ENCODE data around the gene ODF2. TPM values are rescaled to one million over a fixed set of nuclear protein-coding genes. Genes with fewer than 3 reads are reported as not detected.
A peak's percentile ranks its signal among the peaks of the same experiment; 100 is the strongest.

Gene ODF2
- total and polyA plus RNA-seq, 10 of the 15 experiments (the other 5 are each of a cell fraction or from before 2014, with no cell fraction given) = 8.7 to 65.1 (median 38.5) TPM

GRCh38 chr9:128504485-128505413, 48.9 kb downstream of the ODF2 start, which contains the start of gene GLE1 (continued):
- TF ChIP-seq ZNF592 (IDR thresholded peaks at IDR 0.05) = no peak
- TF ChIP-seq, protein P1, sequence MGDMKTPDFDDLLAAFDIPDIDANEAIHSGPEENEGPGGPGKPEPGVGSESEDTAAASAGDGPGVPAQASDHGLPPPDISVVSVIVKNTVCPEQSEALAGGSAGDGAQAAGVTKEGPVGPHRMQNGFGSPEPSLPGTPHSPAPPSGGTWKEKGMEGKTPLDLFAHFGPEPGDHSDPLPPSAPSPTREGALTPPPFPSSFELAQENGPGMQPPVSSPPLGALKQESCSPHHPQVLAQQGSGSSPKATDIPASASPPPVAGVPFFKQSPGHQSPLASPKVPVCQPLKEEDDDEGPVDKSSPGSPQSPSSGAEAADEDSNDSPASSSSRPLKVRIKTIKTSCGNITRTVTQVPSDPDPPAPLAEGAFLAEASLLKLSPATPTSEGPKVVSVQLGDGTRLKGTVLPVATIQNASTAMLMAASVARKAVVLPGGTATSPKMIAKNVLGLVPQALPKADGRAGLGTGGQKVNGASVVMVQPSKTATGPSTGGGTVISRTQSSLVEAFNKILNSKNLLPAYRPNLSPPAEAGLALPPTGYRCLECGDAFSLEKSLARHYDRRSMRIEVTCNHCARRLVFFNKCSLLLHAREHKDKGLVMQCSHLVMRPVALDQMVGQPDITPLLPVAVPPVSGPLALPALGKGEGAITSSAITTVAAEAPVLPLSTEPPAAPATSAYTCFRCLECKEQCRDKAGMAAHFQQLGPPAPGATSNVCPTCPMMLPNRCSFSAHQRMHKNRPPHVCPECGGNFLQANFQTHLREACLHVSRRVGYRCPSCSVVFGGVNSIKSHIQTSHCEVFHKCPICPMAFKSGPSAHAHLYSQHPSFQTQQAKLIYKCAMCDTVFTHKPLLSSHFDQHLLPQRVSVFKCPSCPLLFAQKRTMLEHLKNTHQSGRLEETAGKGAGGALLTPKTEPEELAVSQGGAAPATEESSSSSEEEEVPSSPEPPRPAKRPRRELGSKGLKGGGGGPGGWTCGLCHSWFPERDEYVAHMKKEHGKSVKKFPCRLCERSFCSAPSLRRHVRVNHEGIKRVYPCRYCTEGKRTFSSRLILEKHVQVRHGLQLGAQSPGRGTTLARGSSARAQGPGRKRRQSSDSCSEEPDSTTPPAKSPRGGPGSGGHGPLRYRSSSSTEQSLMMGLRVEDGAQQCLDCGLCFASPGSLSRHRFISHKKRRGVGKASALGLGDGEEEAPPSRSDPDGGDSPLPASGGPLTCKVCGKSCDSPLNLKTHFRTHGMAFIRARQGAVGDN (IDR thresholded peaks at IDR 0.05) = 0 out of 2 replicates have a peak, but pooled peaks have one; percentile 79
- TF ChIP-seq ZNF384 (IDR thresholded peaks at IDR 0.05; ENCODE audit: borderline replicate concordance, low read depth, low read length) = no peak
- no peak for TF ChIP-seq RELA (IDR thresholded peaks at IDR 0.05; ENCODE audit: borderline replicate concordance, partially characterized antibody)
- no peak for TF ChIP-seq CHD4 (IDR thresholded peaks at IDR 0.05)
- TF ChIP-seq EED (IDR thresholded peaks at IDR 0.05; ENCODE audit: low read depth) = no peak
- no peak for TF ChIP-seq EGR1 (IDR thresholded peaks at IDR 0.05; ENCODE audit: borderline replicate concordance in 1 of 2, low read depth in 2 of 2, low read length in 2 of 2)
- TF ChIP-seq SPI1 (IDR thresholded peaks at IDR 0.05; ENCODE audit: borderline replicate concordance, insufficient read depth, low read depth, low read length) = no peak
- TF ChIP-seq, protein P2, sequence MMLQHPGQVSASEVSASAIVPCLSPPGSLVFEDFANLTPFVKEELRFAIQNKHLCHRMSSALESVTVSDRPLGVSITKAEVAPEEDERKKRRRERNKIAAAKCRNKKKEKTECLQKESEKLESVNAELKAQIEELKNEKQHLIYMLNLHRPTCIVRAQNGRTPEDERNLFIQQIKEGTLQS (IDR thresholded peaks at IDR 0.05; ENCODE audit: borderline replicate concordance, extremely low read depth, low read depth, low read length) = no peak
- TF ChIP-seq ESRRA (IDR thresholded peaks at IDR 0.05; ENCODE audit: low read length) = no peak
- TF ChIP-seq, protein P3, sequence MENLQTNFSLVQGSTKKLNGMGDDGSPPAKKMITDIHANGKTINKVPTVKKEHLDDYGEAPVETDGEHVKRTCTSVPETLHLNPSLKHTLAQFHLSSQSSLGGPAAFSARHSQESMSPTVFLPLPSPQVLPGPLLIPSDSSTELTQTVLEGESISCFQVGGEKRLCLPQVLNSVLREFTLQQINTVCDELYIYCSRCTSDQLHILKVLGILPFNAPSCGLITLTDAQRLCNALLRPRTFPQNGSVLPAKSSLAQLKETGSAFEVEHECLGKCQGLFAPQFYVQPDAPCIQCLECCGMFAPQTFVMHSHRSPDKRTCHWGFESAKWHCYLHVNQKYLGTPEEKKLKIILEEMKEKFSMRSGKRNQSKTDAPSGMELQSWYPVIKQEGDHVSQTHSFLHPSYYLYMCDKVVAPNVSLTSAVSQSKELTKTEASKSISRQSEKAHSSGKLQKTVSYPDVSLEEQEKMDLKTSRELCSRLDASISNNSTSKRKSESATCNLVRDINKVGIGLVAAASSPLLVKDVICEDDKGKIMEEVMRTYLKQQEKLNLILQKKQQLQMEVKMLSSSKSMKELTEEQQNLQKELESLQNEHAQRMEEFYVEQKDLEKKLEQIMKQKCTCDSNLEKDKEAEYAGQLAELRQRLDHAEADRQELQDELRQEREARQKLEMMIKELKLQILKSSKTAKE (IDR thresholded peaks at IDR 0.05; ENCODE audit: low read depth, poor library complexity, severe bottlenecking) = no peak
- TF ChIP-seq, protein P4, sequence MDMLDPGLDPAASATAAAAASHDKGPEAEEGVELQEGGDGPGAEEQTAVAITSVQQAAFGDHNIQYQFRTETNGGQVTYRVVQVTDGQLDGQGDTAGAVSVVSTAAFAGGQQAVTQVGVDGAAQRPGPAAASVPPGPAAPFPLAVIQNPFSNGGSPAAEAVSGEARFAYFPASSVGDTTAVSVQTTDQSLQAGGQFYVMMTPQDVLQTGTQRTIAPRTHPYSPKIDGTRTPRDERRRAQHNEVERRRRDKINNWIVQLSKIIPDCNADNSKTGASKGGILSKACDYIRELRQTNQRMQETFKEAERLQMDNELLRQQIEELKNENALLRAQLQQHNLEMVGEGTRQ (IDR thresholded peaks at IDR 0.05; ENCODE audit: borderline replicate concordance, low read depth, low read length) = no peak
